PFSK-1 (cell line): Measurements from ENCODE around the gene SIGLEC1.

Source experiments
- POLR2AphosphoS5 ChIP-seq: IDR thresholded peaks from 2 replicates; pipeline ENCODE4 v1.6.1; 2012; ENCODE audit warnings: low read depth, mild to moderate bottlenecking, control low read depth, low read length, moderate library complexity
- REST ChIP-seq, 2 experiments: IDR thresholded peaks; 2 replicates each; pipeline versions ENCODE4 v1.6.1 to v1.8.0; 2011 to 2012; ENCODE audit warnings: low read depth in 2 of 2, low read length in 2 of 2, control low read depth in 1 of 2, inconsistent platforms in 1 of 2, mild to moderate bottlenecking in 1 of 2, moderate library complexity in 1 of 2; ENCODE audit not compliant: insufficient read depth in 1 of 2
- SIN3A ChIP-seq: IDR thresholded peaks from 2 replicates; pipeline ENCODE4 v1.6.1; 2012; ENCODE audit warnings: mild to moderate bottlenecking, low read length, moderate library complexity, borderline replicate concordance; ENCODE audit not compliant: insufficient read depth
- TAF1 ChIP-seq: IDR thresholded peaks from 2 replicates; pipeline ENCODE4 v1.6.1; 2012; ENCODE audit warnings: low read length, control low read depth, borderline replicate concordance; ENCODE audit not compliant: insufficient read depth

DNA sequence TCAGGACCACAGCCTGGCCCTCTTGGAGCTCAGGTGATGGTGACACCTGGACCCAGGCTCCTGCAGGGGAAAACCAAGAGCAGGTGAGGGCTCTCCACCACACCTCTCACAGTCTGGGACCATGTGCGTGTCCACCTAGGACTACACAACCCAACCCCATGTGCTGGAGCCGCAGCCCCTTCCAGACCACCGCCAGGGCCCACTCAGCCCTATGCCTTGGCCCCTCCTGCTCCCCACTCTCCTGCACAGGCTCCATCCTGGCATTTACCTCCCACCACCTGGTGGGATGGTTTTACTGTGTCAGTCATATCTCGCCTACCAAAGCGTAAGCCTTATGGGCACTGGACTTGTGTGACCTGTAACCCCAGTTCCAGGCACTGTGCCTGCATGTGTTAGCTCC, 17.5 kb downstream of the SIGLEC1 start:
- TF ChIP-seq REST (IDR thresholded peaks at IDR 0.05; ENCODE audit: insufficient read depth in 1 of 2, low read depth in 2 of 2, low read length in 2 of 2) (no peak), TAF1 (no peak), SIN3A (no peak), POLR2AphosphoS5 (no peak)
